Measurements from ENCODE around the gene PRDM10. TPM values are rescaled to one million over a fixed set of nuclear protein-coding genes. Genes with fewer than 3 reads are reported as not detected.
A peak's percentile ranks its signal among the peaks of the same experiment; 100 is the strongest.

The PRDM10 gene
- total and polyA plus RNA-seq, 10 of the 15 experiments (the other 5 are each of a cell fraction or from before 2014, with no cell fraction given) = 0.93 to 6.2 (median 4.1) TPM

DNA sequence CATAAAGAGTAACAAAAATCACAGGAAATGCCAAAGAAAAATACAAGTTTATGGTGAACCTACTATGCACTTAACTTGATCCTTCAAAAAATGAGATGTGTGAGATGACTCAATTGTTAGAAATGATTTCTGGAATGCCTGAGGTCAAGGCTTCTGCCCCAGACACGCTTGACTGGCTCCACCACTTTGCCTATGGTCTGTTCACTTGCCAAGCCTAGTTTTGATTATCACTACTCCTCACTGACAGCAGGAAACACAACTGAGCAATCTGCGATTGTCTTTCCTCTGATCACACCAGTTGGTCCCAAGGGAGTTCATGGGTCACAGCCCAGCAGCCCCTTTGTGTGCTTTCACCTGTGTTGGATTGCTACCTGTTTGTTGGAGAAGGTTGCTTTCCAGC, 20.6 kb upstream of the PRDM10 start (continued):
- TF ChIP-seq, protein P1, sequence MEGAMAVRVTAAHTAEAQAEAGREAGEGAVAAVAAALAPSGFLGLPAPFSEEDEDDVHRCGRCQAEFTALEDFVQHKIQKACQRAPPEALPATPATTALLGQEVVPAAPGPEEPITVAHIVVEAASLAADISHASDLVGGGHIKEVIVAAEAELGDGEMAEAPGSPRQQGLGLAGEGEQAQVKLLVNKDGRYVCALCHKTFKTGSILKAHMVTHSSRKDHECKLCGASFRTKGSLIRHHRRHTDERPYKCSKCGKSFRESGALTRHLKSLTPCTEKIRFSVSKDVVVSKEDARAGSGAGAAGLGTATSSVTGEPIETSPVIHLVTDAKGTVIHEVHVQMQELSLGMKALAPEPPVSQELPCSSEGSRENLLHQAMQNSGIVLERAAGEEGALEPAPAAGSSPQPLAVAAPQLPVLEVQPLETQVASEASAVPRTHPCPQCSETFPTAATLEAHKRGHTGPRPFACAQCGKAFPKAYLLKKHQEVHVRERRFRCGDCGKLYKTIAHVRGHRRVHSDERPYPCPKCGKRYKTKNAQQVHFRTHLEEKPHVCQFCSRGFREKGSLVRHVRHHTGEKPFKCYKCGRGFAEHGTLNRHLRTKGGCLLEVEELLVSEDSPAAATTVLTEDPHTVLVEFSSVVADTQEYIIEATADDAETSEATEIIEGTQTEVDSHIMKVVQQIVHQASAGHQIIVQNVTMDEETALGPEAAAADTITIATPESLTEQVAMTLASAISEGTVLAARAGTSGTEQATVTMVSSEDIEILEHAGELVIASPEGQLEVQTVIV (IDR thresholded peaks at IDR 0.05; ENCODE audit: borderline replicate concordance, partially characterized antibody) = no peak
- TF ChIP-seq ZNF24 (IDR thresholded peaks at IDR 0.05) = no peak

DNA sequence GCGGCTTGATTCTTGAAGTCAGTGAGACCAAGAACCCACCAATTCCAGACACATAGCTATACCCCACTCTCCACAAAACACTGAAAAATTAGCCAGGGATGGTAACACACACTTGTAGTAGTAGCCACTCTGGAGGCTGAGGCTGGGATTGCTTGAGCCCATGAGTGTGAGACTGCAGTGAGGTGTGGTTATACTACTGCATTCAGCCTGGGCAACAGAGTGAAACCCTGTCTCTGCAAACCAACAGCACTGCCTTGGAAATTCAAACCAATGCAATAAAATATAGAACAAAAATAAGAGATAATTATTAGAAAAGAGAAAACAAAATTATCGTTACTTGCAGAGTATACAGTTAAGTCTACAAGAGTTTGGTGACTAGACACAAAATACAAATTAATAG, 20.2 kb upstream of the PRDM10 start:
- intact Hi-C loops (cut with micrococcal nuclease; ENCODE audit: unreplicated experiment) (loop anchor here (1.0 kb wide), 1 partner anchor 18 kb away; no protein-coding TSS in a partner anchor), in situ Hi-C loops (cut with MboI) (no loop called here)
- Histone ChIP-seq H3K79me2 (ENCODE audit: control insufficient read depth, insufficient read depth, low read length) (no peaks in the 10 kb centered on the region), H3K27me3 (replicated peaks in 1 of 2; ENCODE audit: control insufficient read depth in 2 of 2, insufficient read depth in 2 of 2, low read length in 1 of 2) (peaks cover 0 to 1% of the 10 kb centered on the region in 2 experiments; a peak in 2 of 4 replicates), H3K9ac (ENCODE audit: control insufficient read depth, insufficient read depth, low read length) (no peak overlapping the region), H3K4me2 (ENCODE audit: control insufficient read depth, insufficient read depth) (no peak overlapping the region), H4K20me1 (ENCODE audit: control insufficient read depth, insufficient read depth) (no peaks in the 10 kb centered on the region), H3K4me3 (no peak overlapping the region), H3K9me3 (replicated peaks; ENCODE audit: control insufficient read depth, insufficient read depth, low read length) (no peaks in the 10 kb centered on the region), H2AFZ (ENCODE audit: control insufficient read depth, low read depth, low read length) (no peak overlapping the region), H3K36me3 (ENCODE audit: control insufficient read depth in 2 of 2, insufficient read depth in 2 of 2, low read length in 1 of 2) (no peaks in the 10 kb centered on the region), H3K4me1 (ENCODE audit: control insufficient read depth, insufficient read depth, low read length) (peaks cover 5% of the 10 kb centered on the region), H3K27ac (ENCODE audit: control insufficient read depth, insufficient read depth) (no peak overlapping the region)
- DNase-seq (ENCODE audit: low read depth, low spot score) = no peak
- ChIA-PET RAD21 (ENCODE audit: unreplicated experiment) (no interaction called here), SMC1A (ENCODE audit: uncharacterized antibody, unreplicated experiment) (interaction anchor here (1.7 kb wide), 1 partner anchor 109 kb away, joined by 3 read pairs; no protein-coding TSS in a partner anchor), CTCF (interaction anchor here (1.4 kb wide), 1 partner anchor 9 kb away, joined by 3 read pairs; no protein-coding TSS in a partner anchor), POLR2A (no interaction called here)
- WGBS (ENCODE audit: insufficient coverage, insufficient replicate concordance, low lambda C conversion rate, missing lambda C conversion rate) = 52% methylated on average over 2 of the region's 2 CpGs
- no peak for FAIRE-seq
- ATAC-seq = peak; percentile 70
- no TSS peak for BruUV-seq (replicated peaks)
- TF ChIP-seq HCFC1 (IDR thresholded peaks at IDR 0.05; ENCODE audit: low read length) (no peak), NR2C2 (IDR thresholded peaks at IDR 0.05; ENCODE audit: borderline replicate concordance, control insufficient read depth, insufficient read length, low read depth) (no peak), ASH2L (IDR thresholded peaks at IDR 0.05; ENCODE audit: borderline replicate concordance, low read depth) (no peak), RAD21 (IDR thresholded peaks at IDR 0.05; ENCODE audit: insufficient read depth, low read depth, low read length) (no peak), POLR2A (IDR thresholded peaks at IDR 0.05; ENCODE audit: low read depth, low read length) (no peak), TAF1 (IDR thresholded peaks at IDR 0.05; ENCODE audit: borderline replicate concordance, low read depth, low read length) (no peak), RFX5 (IDR thresholded peaks at IDR 0.05; ENCODE audit: low read depth, low read length) (no peak), CEBPB (IDR thresholded peaks at IDR 0.05; ENCODE audit: borderline replicate concordance in 1 of 2, low read depth in 2 of 2, low read length in 2 of 2) (no peak), POLR2AphosphoS2 (IDR thresholded peaks at IDR 0.05; ENCODE audit: low read depth, low read length) (no peak), SUPT20H (IDR thresholded peaks at IDR 0.05; ENCODE audit: borderline replicate concordance, control insufficient read depth, low read depth, low read length) (no peak), POU2F2 (IDR thresholded peaks at IDR 0.05; ENCODE audit: borderline replicate concordance, low read depth, low read length) (no peak), SREBF1 (IDR thresholded peaks at IDR 0.05; ENCODE audit: low read length) (no peak), CREB1 (IDR thresholded peaks at IDR 0.05; ENCODE audit: low read depth) (no peak), TCF3 (IDR thresholded peaks at IDR 0.05; ENCODE audit: borderline replicate concordance, insufficient read depth, low read depth, low read length) (no peak), ZNF217 (IDR thresholded peaks at IDR 0.05) (no peak)
- TF ChIP-seq, protein P2, sequence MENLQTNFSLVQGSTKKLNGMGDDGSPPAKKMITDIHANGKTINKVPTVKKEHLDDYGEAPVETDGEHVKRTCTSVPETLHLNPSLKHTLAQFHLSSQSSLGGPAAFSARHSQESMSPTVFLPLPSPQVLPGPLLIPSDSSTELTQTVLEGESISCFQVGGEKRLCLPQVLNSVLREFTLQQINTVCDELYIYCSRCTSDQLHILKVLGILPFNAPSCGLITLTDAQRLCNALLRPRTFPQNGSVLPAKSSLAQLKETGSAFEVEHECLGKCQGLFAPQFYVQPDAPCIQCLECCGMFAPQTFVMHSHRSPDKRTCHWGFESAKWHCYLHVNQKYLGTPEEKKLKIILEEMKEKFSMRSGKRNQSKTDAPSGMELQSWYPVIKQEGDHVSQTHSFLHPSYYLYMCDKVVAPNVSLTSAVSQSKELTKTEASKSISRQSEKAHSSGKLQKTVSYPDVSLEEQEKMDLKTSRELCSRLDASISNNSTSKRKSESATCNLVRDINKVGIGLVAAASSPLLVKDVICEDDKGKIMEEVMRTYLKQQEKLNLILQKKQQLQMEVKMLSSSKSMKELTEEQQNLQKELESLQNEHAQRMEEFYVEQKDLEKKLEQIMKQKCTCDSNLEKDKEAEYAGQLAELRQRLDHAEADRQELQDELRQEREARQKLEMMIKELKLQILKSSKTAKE (IDR thresholded peaks at IDR 0.05; ENCODE audit: low read depth, poor library complexity, severe bottlenecking) = no peak
- TF ChIP-seq, protein P3, sequence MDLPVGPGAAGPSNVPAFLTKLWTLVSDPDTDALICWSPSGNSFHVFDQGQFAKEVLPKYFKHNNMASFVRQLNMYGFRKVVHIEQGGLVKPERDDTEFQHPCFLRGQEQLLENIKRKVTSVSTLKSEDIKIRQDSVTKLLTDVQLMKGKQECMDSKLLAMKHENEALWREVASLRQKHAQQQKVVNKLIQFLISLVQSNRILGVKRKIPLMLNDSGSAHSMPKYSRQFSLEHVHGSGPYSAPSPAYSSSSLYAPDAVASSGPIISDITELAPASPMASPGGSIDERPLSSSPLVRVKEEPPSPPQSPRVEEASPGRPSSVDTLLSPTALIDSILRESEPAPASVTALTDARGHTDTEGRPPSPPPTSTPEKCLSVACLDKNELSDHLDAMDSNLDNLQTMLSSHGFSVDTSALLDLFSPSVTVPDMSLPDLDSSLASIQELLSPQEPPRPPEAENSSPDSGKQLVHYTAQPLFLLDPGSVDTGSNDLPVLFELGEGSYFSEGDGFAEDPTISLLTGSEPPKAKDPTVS (IDR thresholded peaks at IDR 0.05; ENCODE audit: low read depth, low read length) = no peak

Data from GM12878 (cell line).